A673 (cell line): ENCODE data around the gene GGCT. TPM values are rescaled to one million over a fixed set of nuclear protein-coding genes. Genes with fewer than 3 reads are reported as not detected.

Source experiments
- BruUV-seq: library from RNA; stranded (reverse); fragments of 400-500 nt; replicated peaks from 2 replicates; lab custom pipeline; 2021; lab: Mats Ljungman, UMichigan
- CTCF ChIA-PET: fragments of 300-600 bp; sonication (Branson Sonifier 250); formaldehyde crosslinking; loops from one replicate; lab custom pipeline; 2022; ENCODE audit warnings: antibody characterized with exemption; lab: Charles Lee
- POLR2A ChIA-PET: fragments of 300-600 bp; sonication (Branson Sonifier 250); formaldehyde crosslinking; loops from one replicate; lab custom pipeline; 2022; ENCODE audit warnings: antibody characterized with exemption; ENCODE audit not compliant: low non-redundant PET; lab: Charles Lee
- DNase-seq: peaks from one replicate; pipeline ENCODE4 v3.0.0-alpha.2; 2015; ENCODE audit warnings: low spot score
- H3K27ac ChIP-seq: fragments of 200-600 bp; sonication (generic); 2 replicates; pipeline ENCODE4 v1.5.1; 2016; ENCODE audit warnings: mixed run types, low read depth, mild to moderate bottlenecking, mixed read lengths, antibody characterized with exemption, low read length; ENCODE audit not compliant: poor library complexity, severe bottlenecking
- H3K27me3 ChIP-seq: fragments of 200-600 bp; sonication (generic); replicated peaks from 2 replicates; pipeline ENCODE4 v1.6.1; 2017; ENCODE audit warnings: mixed run types, low read depth, mild to moderate bottlenecking, mixed read lengths, antibody characterized with exemption, low read length; ENCODE audit not compliant: insufficient read depth, poor library complexity
- H3K36me3 ChIP-seq: fragments of 200-600 bp; sonication (generic); 2 replicates; pipeline ENCODE4 v1.6.1; 2016; ENCODE audit warnings: mixed run types, mild to moderate bottlenecking, mixed read lengths, antibody characterized with exemption, low read length; ENCODE audit not compliant: insufficient read depth, poor library complexity, severe bottlenecking
- H3K4me1 ChIP-seq: fragments of 200-600 bp; sonication (generic); 2 replicates; pipeline ENCODE4 v1.6.1; 2017; ENCODE audit warnings: mixed run types, mild to moderate bottlenecking, mixed read lengths, antibody characterized with exemption, low read length; ENCODE audit not compliant: insufficient read depth, poor library complexity, severe bottlenecking
- H3K4me3 ChIP-seq: fragments of 200-600 bp; sonication (generic); 2 replicates; pipeline ENCODE4 v1.5.1; 2016; ENCODE audit warnings: low read depth, mixed run types, mild to moderate bottlenecking, mixed read lengths, low read length; ENCODE audit not compliant: poor library complexity, severe bottlenecking
- H3K9me3 ChIP-seq: fragments of 200-600 bp; sonication (generic); 2 replicates; pipeline ENCODE4 v1.6.1; 2016; ENCODE audit warnings: mixed run types, low read depth, mild to moderate bottlenecking, mixed read lengths, antibody characterized with exemption, low read length; ENCODE audit not compliant: poor library complexity, severe bottlenecking
- CTCF ChIP-seq: fragments of 300-800, 200-600 bp; sonication (generic); conservative IDR thresholded peaks from 2 replicates; pipeline ENCODE4 v1.5.1; 2017; ENCODE audit warnings: low read depth, mild to moderate bottlenecking, antibody characterized with exemption, low read length, moderate library complexity, mixed read lengths
- EZH2 ChIP-seq: fragments of 200-600 bp; sonication (generic); IDR thresholded peaks from 2 replicates; pipeline ENCODE4 v1.6.1; 2017; ENCODE audit warnings: borderline replicate concordance, low read depth, mild to moderate bottlenecking, mixed read lengths, antibody characterized with exemption, low read length; ENCODE audit not compliant: poor library complexity, severe bottlenecking
- intact Hi-C: fragments of 100-400 bp; cut with micrococcal nuclease; formaldehyde crosslinking; loops from one replicate; pipeline ENCODE4 v1.10.0; 2022; ENCODE audit not compliant: unreplicated experiment
- total RNA-seq: library from RNA; stranded (reverse); gene quantifications from 2 replicates; pipeline ENCODE4 v1.2.3, GENCODE V29; 2021

GGCT gene
- total RNA-seq, 1 experiment from 2014 or later: 66.0 TPM

GRCh38 chr7:30475580-30475979 is 29.0 kb downstream of the GGCT start:
- no peaks in the 10 kb centered on the region for H3K4me1 ChIP-seq
- intact Hi-C loops: no loop called here
- no peak overlapping the region for H3K27ac ChIP-seq
- H3K4me3 ChIP-seq: no peak overlapping the region
- ChIA-PET CTCF (no interaction called here), POLR2A (no interaction called here)
- H3K36me3 ChIP-seq: no peaks in the 10 kb centered on the region
- no peak for TF ChIP-seq CTCF
- no peak for TF ChIP-seq EZH2
- no peaks in the 10 kb centered on the region for H3K27me3 ChIP-seq
- no TSS peak for BruUV-seq
- no peak for DNase-seq
- no peaks in the 10 kb centered on the region for H3K9me3 ChIP-seq

GRCh38 chr7:30474893-30475292 is 29.7 kb downstream of the GGCT start:
- H3K27ac ChIP-seq: no peak overlapping the region
- ChIA-PET CTCF (no interaction called here), POLR2A (no interaction called here)
- TF ChIP-seq CTCF (no peak), EZH2 (no peak)
- no peaks in the 10 kb centered on the region for H3K9me3 ChIP-seq
- H3K4me3 ChIP-seq: no peak overlapping the region
- H3K36me3 ChIP-seq: no peaks in the 10 kb centered on the region
- no peaks in the 10 kb centered on the region for H3K27me3 ChIP-seq
- BruUV-seq: no TSS peak
- no peaks in the 10 kb centered on the region for H3K4me1 ChIP-seq
- no peak for DNase-seq
- intact Hi-C loops: no loop called here

GRCh38 chr7:30474485-30474884 is 30.1 kb downstream of the GGCT start:
- intact Hi-C loops: no loop called here
- Histone ChIP-seq H3K36me3 (no peaks in the 10 kb centered on the region), H3K27me3 (no peaks in the 10 kb centered on the region), H3K4me3 (no peak overlapping the region), H3K4me1 (no peaks in the 10 kb centered on the region), H3K27ac (no peak overlapping the region), H3K9me3 (no peaks in the 10 kb centered on the region)
- TF ChIP-seq CTCF (no peak), EZH2 (no peak)
- no TSS peak for BruUV-seq
- CTCF ChIA-PET: no interaction called here
- POLR2A ChIA-PET: no interaction called here
- no peak for DNase-seq
